Progenitor cell of endocrine pancreas (in vitro differentiated cells): Measurements from ENCODE around the gene CDC37. TPM values are rescaled to one million over a fixed set of nuclear protein-coding genes. Genes with fewer than 3 reads are reported as not detected.

Source experiments
- DNase-seq: peaks from one replicate; pipeline ENCODE4 v3.0.0; 2021; ENCODE audit warnings: low spot score; ENCODE audit not compliant: unreplicated experiment
- H3K27ac Mint-ChIP-seq: 2 replicates; pipeline ENCODE4 v1.8.0; 2021; ENCODE audit warnings: mild to moderate bottlenecking, moderate library complexity, mixed read lengths
- H3K27me3 Mint-ChIP-seq: 2 replicates; pipeline ENCODE4 v1.8.0; 2021; ENCODE audit warnings: mixed read lengths
- H3K36me3 Mint-ChIP-seq: 2 replicates; pipeline ENCODE4 v1.8.0; 2022; ENCODE audit warnings: mixed read lengths; ENCODE audit not compliant: insufficient read depth
- H3K4me1 Mint-ChIP-seq: 2 replicates; pipeline ENCODE4 v1.8.0; 2021; ENCODE audit warnings: low read depth, mixed read lengths
- H3K4me3 Mint-ChIP-seq: 2 replicates; pipeline ENCODE4 v1.8.0; 2021; ENCODE audit warnings: low read depth, mild to moderate bottlenecking, moderate library complexity, mixed read lengths
- H3K9me3 Mint-ChIP-seq: 2 replicates; pipeline ENCODE4 v1.8.0; 2021; ENCODE audit warnings: low read depth, mixed read lengths
- CTCF ChIP-seq: fragments of 200-600 bp; sonication (generic); IDR thresholded peaks from one replicate; pipeline ENCODE4 v1.5.0; 2021; ENCODE audit warnings: antibody characterized with exemption, mild to moderate bottlenecking; ENCODE audit not compliant: unreplicated experiment
- microRNA-seq: library from miRNA; unstranded; fragments of <30 nt; microRNA quantifications from one replicate; pipeline ENCODE4 v1.1.0, GENCODE V29; 2020; ENCODE audit warnings: borderline number of aligned reads; ENCODE audit not compliant: unreplicated experiment
- total RNA-seq: library from RNA; stranded (reverse); gene quantifications from 2 replicates; pipeline ENCODE4 v1.2.1, GENCODE V29; 2021

The CDC37 gene
- total RNA-seq, 1 donor from 2014 or later: 149 TPM

GRCh38 chr19:10343495-10343894, 59.8 kb downstream of the CDC37 start:
- Mint-ChIP-seq H3K4me3 (no peak overlapping the region), H3K9me3 (no peaks in the 10 kb centered on the region), H3K4me1 (no peaks in the 10 kb centered on the region), H3K27me3 (peaks cover 5% of the 10 kb centered on the region), H3K36me3 (no peaks in the 10 kb centered on the region), H3K27ac (no peak overlapping the region)
- no peak for TF ChIP-seq CTCF
- DNase-seq: no peak

Small RNA genes lying within 50 kb of the gene (microRNA-seq; reads per million reads assigned to microRNA genes)
- not detected for gene MIR1181

Other genes with a start within 250 kb of the CDC37 start
- 150 TPM in 2 replicates for gene DNMT1, start 208.6 kb downstream of the CDC37 start, total RNA-seq
- gene S1PR2, start 172.2 kb downstream of the CDC37 start, total RNA-seq: 17.9 and 19.2 TPM in 2 replicates
- 51.7 and 52.9 TPM in 2 replicates for gene MRPL4, start 151.3 kb downstream of the CDC37 start, total RNA-seq
- gene ICAM1, start 132.4 kb downstream of the CDC37 start, total RNA-seq: 0.17 and 0.20 TPM in 2 replicates
- not detected in 2 replicates for gene ICAM4, start 116.6 kb downstream of the CDC37 start, total RNA-seq
- gene ICAM5, start 113.6 kb downstream of the CDC37 start, total RNA-seq: not detected in 2 replicates
- 20.0 and 26.8 TPM in 2 replicates for gene ZGLP1, start 93.7 kb downstream of the CDC37 start, total RNA-seq
- 23.2 and 24.7 TPM in 2 replicates for gene FDX2, start 87.5 kb downstream of the CDC37 start, total RNA-seq
- gene RAVER1, start 70.0 kb downstream of the CDC37 start, total RNA-seq: 50.5 and 53.4 TPM in 2 replicates
- 5.1 and 6.3 TPM in 2 replicates for gene ICAM3, start 63.9 kb downstream of the CDC37 start, total RNA-seq
- gene TYK2, start 23.0 kb downstream of the CDC37 start, total RNA-seq: 147 and 148 TPM in 2 replicates
- gene PDE4A, start 17.0 kb upstream of the CDC37 start, total RNA-seq: 0.72 and 0.87 TPM in 2 replicates
- gene KEAP1, start 99.8 kb upstream of the CDC37 start, total RNA-seq: 64.7 and 76.6 TPM in 2 replicates
- gene S1PR5, start 113.9 kb upstream of the CDC37 start, total RNA-seq: not detected in 2 replicates
- 44.9 and 52.6 TPM in 2 replicates for gene ATG4D, start 140.4 kb upstream of the CDC37 start, total RNA-seq
- 32.1 and 35.0 TPM in 2 replicates for gene KRI1, start 162.5 kb upstream of the CDC37 start, total RNA-seq
- gene CDKN2D, start 165.4 kb upstream of the CDC37 start, total RNA-seq: 4.2 and 5.0 TPM in 2 replicates
- gene AP1M2, start 183.8 kb upstream of the CDC37 start, total RNA-seq: 107 and 110 TPM in 2 replicates
- 159 and 164 TPM in 2 replicates for gene SLC44A2, start 222.0 kb upstream of the CDC37 start, total RNA-seq